K562 (cell line): ENCODE measurements around the gene REEP2. TPM values are rescaled to one million over a fixed set of nuclear protein-coding genes. Genes with fewer than 3 reads are reported as not detected.

Experiments
- ATAC-seq: fragments of 200-7000 bp; cut with Tn5 transposase; 3 replicates; pipeline ENCODE4 v1.9.1; 2020; ENCODE audit warnings: moderate library complexity
- BruUV-seq: library from RNA; stranded (reverse); fragments of 400-500 nt; replicated peaks from 2 replicates; lab custom pipeline; 2021; lab: Mats Ljungman, UMichigan
- CTCF ChIA-PET: fragments of 300-600 bp; formaldehyde crosslinking; extraction: SDS; loops from one replicate; lab custom pipeline; 2021; ENCODE audit warnings: low intra/inter-chr PET ratio; lab: Yijun Ruan, JAX
- POLR2A ChIA-PET: fragments of 300-600, 350-650 bp; sonication (Branson Sonifier 250); formaldehyde crosslinking; extraction: SDS; loops from one replicate; lab custom pipeline; 2021; ENCODE audit warnings: antibody characterized with exemption, inconsistent platforms; lab: Yijun Ruan, JAX
- DNase-seq, 4 experiments: peaks; one replicate each; pipeline versions ENCODE4 v3.0.0 to v3.0.0-alpha.2; 2011 to 2018; ENCODE audit warnings: low spot score in 3 of 4, mixed read lengths in 3 of 4; ENCODE audit errors: extremely low read depth in 1 of 4
- FAIRE-seq: peaks from 2 replicates; lab custom pipeline; 2011; peaks lifted over from hg19 to GRCh38; lab: Jason Lieb, UNC
- H2AFZ ChIP-seq: 2 replicates; pipeline ENCODE4 v1.6.0; 2011; ENCODE audit warnings: low read depth, low read length, control low read depth, inconsistent platforms
- H3K27ac ChIP-seq: fragments of 200-600 bp; 3 replicates; pipeline ENCODE4 v1.8.0; 2011; ENCODE audit warnings: low read depth, mild to moderate bottlenecking, control low read depth, inconsistent platforms, low read length, moderate library complexity, mixed read lengths; ENCODE audit errors: extremely low read depth
- H3K27me3 ChIP-seq, 2 experiments: fragments of 300-600 bp in 1 of 2; 2 replicates in 1 of 2; 3 replicates in 1 of 2; pipeline versions ENCODE4 v1.6.0 to v1.8.0; 2011; ENCODE audit warnings: inconsistent platforms in 2 of 2, low read length in 2 of 2, mild to moderate bottlenecking in 1 of 2, mixed read lengths in 1 of 2, moderate library complexity in 1 of 2; ENCODE audit not compliant: control insufficient read depth in 2 of 2, insufficient read depth in 2 of 2
- H3K36me3 ChIP-seq: fragments of 300-600 bp; 3 replicates; pipeline ENCODE4 v1.8.0; 2011; ENCODE audit warnings: mild to moderate bottlenecking, low read length, inconsistent platforms; ENCODE audit not compliant: control insufficient read depth, insufficient read depth
- H3K4me1 ChIP-seq, 2 experiments: fragments of 200-600 bp in 1 of 2; replicated peaks in 1 of 2; 2 replicates in 1 of 2; 3 replicates in 1 of 2; pipeline versions ENCODE4 v1.5.1 to v1.8.0; 2011; ENCODE audit warnings: inconsistent platforms in 2 of 2, low read length in 2 of 2, mild to moderate bottlenecking in 1 of 2, mixed read lengths in 1 of 2, moderate library complexity in 1 of 2; ENCODE audit not compliant: control insufficient read depth in 2 of 2, insufficient read depth in 2 of 2
- H3K4me2 ChIP-seq: 2 replicates; pipeline ENCODE4 v1.6.1; 2011; ENCODE audit warnings: low read length, control low read depth, inconsistent platforms, mixed read lengths; ENCODE audit not compliant: insufficient read depth
- H3K4me3 ChIP-seq: fragments of 200-600 bp; sonication (generic), shearing (Covaris generic); 2 replicates; pipeline ENCODE4 v1.5.1; 2016; ENCODE audit warnings: control low read depth, inconsistent platforms
- H3K79me2 ChIP-seq: fragments of 200-600 bp; 3 replicates; pipeline ENCODE4 v1.8.0; 2011; ENCODE audit warnings: low read length, inconsistent platforms; ENCODE audit not compliant: control insufficient read depth, insufficient read depth
- H3K9ac ChIP-seq, 2 experiments: 2 replicates each; pipeline versions ENCODE4 v1.6.0 to v1.6.1; 2011; ENCODE audit warnings: low read depth in 2 of 2, low read length in 2 of 2, control low read depth in 1 of 2, inconsistent platforms in 1 of 2, mild to moderate bottlenecking in 1 of 2, mixed read lengths in 1 of 2; ENCODE audit not compliant: insufficient read depth in 1 of 2
- H3K9me1 ChIP-seq: one replicate; pipeline ENCODE4 v1.6.0; 2011; ENCODE audit warnings: inconsistent platforms, mild to moderate bottlenecking, low read length, moderate library complexity; ENCODE audit not compliant: control insufficient read depth, insufficient read depth
- H3K9me3 ChIP-seq: replicated peaks from 2 replicates; pipeline ENCODE4 v1.5.1; 2011; ENCODE audit warnings: low read depth, low read length, inconsistent platforms; ENCODE audit not compliant: control insufficient read depth, insufficient read depth
- H4K20me1 ChIP-seq: replicated peaks from 2 replicates; pipeline ENCODE4 v1.6.1; 2011; ENCODE audit warnings: low read length, inconsistent platforms, mixed read lengths; ENCODE audit not compliant: control insufficient read depth, insufficient read depth
- CGGBP1 ChIP-seq: fragments of 250-450 bp; sonication (Bioruptor Pico); IDR thresholded peaks from 2 replicates; pipeline ENCODE4 v1.9.0; 2021; ENCODE audit warnings: mild to moderate bottlenecking
- RBM25 ChIP-seq: fragments of 200-400 bp; formaldehyde crosslinking; IDR thresholded peaks from 2 replicates; pipeline ENCODE4 v1.6.1; 2018; ENCODE audit warnings: low read length, low read depth, moderate library complexity; ENCODE audit not compliant: severe bottlenecking
- TSHZ1 ChIP-seq: fragments of 250-450 bp; sonication (Bioruptor Pico); IDR thresholded peaks from 2 replicates; pipeline ENCODE4 v1.4.0; 2020; ENCODE audit warnings: mild to moderate bottlenecking, moderate library complexity
- ZNF655 ChIP-seq: fragments of 250-450 bp; sonication (Bioruptor Pico); IDR thresholded peaks from 2 replicates; pipeline ENCODE4 v1.5.0; 2021
- WGBS: fragments of 100-300 bp; shearing (Covaris generic); methylation state at CpG from one replicate; pipeline ENCODE4 v1.1.6; 2016; ENCODE audit warnings: low coverage, mixed read lengths; ENCODE audit not compliant: insufficient coverage; ENCODE audit errors: missing lambda C conversion rate; 5-methylcytosine and 5-hydroxymethylcytosine counted together
- in situ Hi-C: fragments of 300-500 bp; cut with MboI; formaldehyde crosslinking; loops from 4 replicates; pipeline ENCODE4 v1.15.0; 2018; ENCODE audit warnings: inconsistent platforms, mixed read lengths
- intact Hi-C: fragments of 100-400 bp; cut with micrococcal nuclease; formaldehyde crosslinking; loops from 2 replicates; pipeline ENCODE4 v1.14.2; 2022
- polyA plus RNA-seq, 8 experiments: library from polyadenylated mRNA; depleted of rRNA in 4 of 8; stranded (reverse) in 5 of 8; unstranded in 3 of 8; fragments of >200 nt; fragmentation: Nextera tagmentation in 2 of 8; fragmentation: Illumina TruSeq in 1 of 8; extraction: Ambion mirVana in 2 of 8; extraction: Trizol in 1 of 8; gene quantifications; 2 replicates each; pipeline versions ENCODE4 v1.2.1 to v1.2.3, GENCODE V29; 2011 to 2014; ENCODE audit warnings: inconsistent platforms in 1 of 8, missing spikeins in 1 of 8
- total RNA-seq, 7 experiments: library from RNA; depleted of rRNA in 6 of 7; stranded (reverse); fragments of >200 nt in 6 of 7; fragmentation: Illumina TruSeq in 2 of 7; extraction: Trizol in 2 of 7; gene quantifications; 2 replicates each; pipeline versions ENCODE4 v1.2.1 to v1.2.3, GENCODE V29; 2011 to 2021; ENCODE audit warnings: low replicate concordance in 1 of 7

Gene REEP2
- total and polyA plus RNA-seq, 9 of the 15 experiments (the other 6 are each of a cell fraction or from before 2014, with no cell fraction given) = 0.03 to 1.1 (median 0.12) TPM; not detected in 1

DNA sequence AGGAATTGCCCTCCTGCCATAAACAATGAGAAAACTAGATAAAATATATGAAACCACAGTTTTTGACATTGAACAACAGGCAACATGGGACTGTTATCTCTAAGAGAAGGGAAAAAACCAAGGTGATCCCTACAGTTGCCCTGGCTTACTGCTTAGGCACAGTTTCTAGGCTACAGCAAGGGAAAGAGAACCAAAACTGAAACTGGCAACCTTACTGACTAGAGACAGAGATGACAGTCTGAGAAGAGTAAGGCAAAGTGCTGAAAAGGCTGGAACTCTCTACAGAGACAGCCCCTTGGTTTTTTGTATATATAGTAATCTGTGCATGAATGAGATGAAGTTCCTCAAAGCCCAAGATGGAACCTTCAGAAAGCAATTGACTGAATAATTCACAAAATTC lies 36.2 kb upstream of the REEP2 start (continued):
- TF ChIP-seq CGGBP1 (CRISPR knock-in tag) (no peak), RBM25 (no peak)
- TF ChIP-seq, all 486 proteins: peak for 0

DNA sequence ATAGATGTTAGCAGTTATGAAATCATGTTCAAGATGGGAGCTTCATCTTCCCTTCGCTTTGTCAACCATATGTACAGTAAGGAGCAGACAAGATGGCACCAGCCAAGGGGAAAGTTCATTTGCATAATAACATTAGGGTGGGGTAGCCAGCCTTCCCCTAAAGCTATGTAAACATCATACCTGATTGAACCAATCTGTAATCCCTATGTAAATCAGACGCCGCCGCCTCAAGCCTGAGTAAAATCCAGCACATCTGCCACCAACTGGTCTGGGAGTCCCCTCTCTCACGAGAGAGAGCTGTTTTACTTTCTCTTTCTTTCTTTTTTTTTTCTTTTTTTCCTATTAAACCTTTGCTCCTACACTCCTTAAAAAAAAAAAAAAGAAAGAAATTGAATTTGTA lies 30.8 kb upstream of the REEP2 start:
- intact Hi-C loops = no loop called here
- H3K36me3 ChIP-seq = peaks cover 33% of the 10 kb centered on the region; the same call in 2 of the 3 replicates
- BruUV-seq = no TSS peak
- H3K9ac ChIP-seq = no peak overlapping the region
- no peaks in the 10 kb centered on the region for H3K27me3 ChIP-seq
- WGBS = 75% methylated on average over 5 of the region's 5 CpGs
- no peak overlapping the region for H2AFZ ChIP-seq
- H4K20me1 ChIP-seq = no peaks in the 10 kb centered on the region
- ChIA-PET POLR2A (interaction anchor here (1.1 to 1.2 kb wide), 2 partner anchors 16 to 70 kb away, joined by 3 to 4 read pairs; partner anchors contain the start of gene FAM53C), CTCF (no interaction called here)
- no peaks in the 10 kb centered on the region for H3K9me3 ChIP-seq
- H3K4me2 ChIP-seq = no peak overlapping the region
- DNase-seq (peak in 1 of 4 experiments; percentile 5), ATAC-seq (peak; percentile 43), FAIRE-seq (no peak)
- H3K4me1 ChIP-seq = no peaks in the 10 kb centered on the region
- H3K27ac ChIP-seq = no peak overlapping the region
- no peak overlapping the region for H3K4me3 ChIP-seq
- no peaks in the 10 kb centered on the region for H3K79me2 ChIP-seq
- in situ Hi-C loops = loop anchor here (25.0 kb wide), 1 partner anchor 221 kb away; the partner anchor contains the start of genes BRD8 and KIF20A
- no peaks in the 10 kb centered on the region for H3K9me1 ChIP-seq
- no peak for TF ChIP-seq ZNF655 (CRISPR knock-in tag)
- TF ChIP-seq TSHZ1 (CRISPR knock-in tag) = no peak
